ENCODE measurements around the gene PLEKHA8. TPM values are rescaled to one million over a fixed set of nuclear protein-coding genes. Genes with fewer than 3 reads are reported as not detected.
"Not testable (repeated sequence)": the region's sequence is repeated elsewhere in the genome, so short reads cannot be mapped to it uniquely, and the experiment has no call there.

The PLEKHA8 gene
- total RNA-seq, 1 donor from 2014 or later: 13.7 TPM

- not testable (repeated sequence) for DNase-seq (ENCODE audit: low spot score)
Observed at GRCh38 chr7:30061786-30062185, 33.6 kb downstream of the PLEKHA8 start.

- DNase-seq (ENCODE audit: low spot score): no peak
Observed at GRCh38 chr7:30062587-30062986, 34.4 kb downstream of the PLEKHA8 start.

- DNase-seq (ENCODE audit: low spot score): no peak
Observed at GRCh38 chr7:30065746-30066145, 37.5 kb downstream of the PLEKHA8 start.

- DNase-seq (ENCODE audit: low spot score): no peak
Observed at GRCh38 chr7:30066687-30067086, 38.5 kb downstream of the PLEKHA8 start.

- no peak for DNase-seq (ENCODE audit: low spot score)
Observed at GRCh38 chr7:30068117-30068516, 39.9 kb downstream of the PLEKHA8 start.

- no peak for DNase-seq (ENCODE audit: low spot score)
Observed at GRCh38 chr7:30069096-30069867, 41.1 kb downstream of the PLEKHA8 start.

- DNase-seq (ENCODE audit: low spot score): no peak
Observed at GRCh38 chr7:30070052-30070451, 41.8 kb downstream of the PLEKHA8 start.

- no peak for DNase-seq (ENCODE audit: low spot score)
Observed at GRCh38 chr7:30072735-30073134, 44.5 kb downstream of the PLEKHA8 start.

GRCh38 chr7:30074422-30075030, 46.3 kb downstream of the PLEKHA8 start:
- DNase-seq (ENCODE audit: low spot score): no peak

GRCh38 chr7:30076411-30076810, 48.2 kb downstream of the PLEKHA8 start:
- no peak for DNase-seq (ENCODE audit: low spot score)

- no peak for DNase-seq (ENCODE audit: low spot score)
Observed at GRCh38 chr7:30078280-30078679, 50.1 kb downstream of the PLEKHA8 start.

GRCh38 chr7:30079880-30080279, 51.7 kb downstream of the PLEKHA8 start:
- no peak for DNase-seq (ENCODE audit: low spot score)

- DNase-seq (ENCODE audit: low spot score): no peak
Observed at GRCh38 chr7:30080818-30081217, 52.6 kb downstream of the PLEKHA8 start.

GRCh38 chr7:30082686-30083085, 54.5 kb downstream of the PLEKHA8 start:
- DNase-seq (ENCODE audit: low spot score): no peak

- no peak for DNase-seq (ENCODE audit: low spot score)
Observed at GRCh38 chr7:30083334-30083733, 55.1 kb downstream of the PLEKHA8 start.

- no peak for DNase-seq (ENCODE audit: low spot score)
Observed at GRCh38 chr7:30084212-30084611, 56.0 kb downstream of the PLEKHA8 start.

GRCh38 chr7:30086529-30086928, 58.3 kb downstream of the PLEKHA8 start:
- DNase-seq (ENCODE audit: low spot score): no peak

GRCh38 chr7:30087371-30087770, 59.2 kb downstream of the PLEKHA8 start:
- no peak for DNase-seq (ENCODE audit: low spot score)

- no peak for DNase-seq (ENCODE audit: low spot score)
Observed at GRCh38 chr7:30088362-30088761, 60.1 kb downstream of the PLEKHA8 start.

GRCh38 chr7:30090111-30090510, 61.9 kb downstream of the PLEKHA8 start:
- DNase-seq (ENCODE audit: low spot score): no peak

- DNase-seq (ENCODE audit: low spot score): no peak
Observed at GRCh38 chr7:30091491-30091912, 63.3 kb downstream of the PLEKHA8 start.

GRCh38 chr7:30091987-30092386, 63.8 kb downstream of the PLEKHA8 start:
- no peak for DNase-seq (ENCODE audit: low spot score)

GRCh38 chr7:30093420-30093952, 65.3 kb downstream of the PLEKHA8 start:
- DNase-seq (ENCODE audit: low spot score): no peak

Measured in mesenteric fat pad (tissue), 1 donor.